HuH-7 (cell line): ENCODE measurements around the gene ZEB2.

Source experiments
- DNase-seq: peaks from one replicate; pipeline ENCODE4 v3.0.0; 2011; ENCODE audit warnings: low spot score

ZEB2 gene

DNA sequence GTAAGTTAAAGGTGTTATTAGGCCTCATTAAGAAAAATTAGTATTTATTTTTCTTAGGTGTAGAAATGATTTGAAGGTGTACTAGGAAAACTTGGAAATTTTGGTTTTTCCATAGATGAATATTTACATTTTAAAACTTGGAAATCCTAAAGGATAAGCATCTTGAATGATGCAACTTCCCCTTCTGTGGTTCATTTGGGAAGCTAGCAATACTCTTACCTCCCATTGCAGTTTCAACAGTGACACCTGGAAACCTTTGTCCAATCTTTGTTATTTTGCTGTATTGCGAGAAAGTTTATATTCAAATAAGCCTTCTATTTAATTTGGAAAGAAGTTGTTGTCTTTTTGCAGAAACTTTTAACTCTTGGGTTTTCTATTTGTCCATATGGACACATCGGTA, 68.5 kb downstream of the ZEB2 start:
- DNase-seq, result no peak

DNA sequence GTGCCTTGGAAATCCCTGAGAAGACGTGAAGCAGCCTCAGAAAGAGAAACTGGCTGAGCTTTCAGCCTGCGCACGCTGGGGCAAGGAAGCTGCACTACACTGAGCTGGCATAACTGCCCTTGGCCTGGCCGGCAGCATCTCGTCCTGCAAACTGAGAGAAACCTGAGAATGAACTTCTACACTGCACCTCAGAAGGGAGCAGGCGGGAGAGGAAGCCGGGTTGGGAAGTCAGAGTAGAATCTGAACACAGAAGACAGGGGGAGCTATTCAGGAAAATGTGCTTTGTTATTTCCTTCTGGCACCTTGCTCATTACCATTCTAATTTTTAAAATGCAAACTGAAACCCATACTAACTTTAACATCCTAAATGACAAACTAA, 70.9 kb downstream of the ZEB2 start:
- DNase-seq, result peak; percentile 20

GRCh38 chr2:144448389-144449027, 71.4 kb downstream of the ZEB2 start:
- DNase-seq, result no peak

DNA sequence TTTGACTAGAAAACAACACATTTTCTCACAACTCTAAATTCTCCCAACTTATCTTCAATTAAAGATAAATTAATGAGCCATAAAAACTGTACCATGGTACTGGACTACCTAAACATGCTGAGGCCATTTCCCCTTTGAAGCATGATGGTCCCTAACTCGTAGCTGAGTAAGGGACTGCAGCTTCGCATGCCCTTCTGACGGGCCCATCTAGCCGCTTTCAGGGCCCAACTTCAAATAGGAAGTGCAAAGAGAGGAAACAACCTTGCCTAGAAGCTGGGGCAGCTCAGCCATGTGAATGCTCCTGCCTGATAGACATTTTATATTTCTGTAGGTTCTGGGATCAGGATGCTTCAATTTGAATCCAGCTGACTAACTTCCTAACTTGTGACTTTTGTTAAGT, 72.4 kb downstream of the ZEB2 start:
- DNase-seq, result no peak

DNA sequence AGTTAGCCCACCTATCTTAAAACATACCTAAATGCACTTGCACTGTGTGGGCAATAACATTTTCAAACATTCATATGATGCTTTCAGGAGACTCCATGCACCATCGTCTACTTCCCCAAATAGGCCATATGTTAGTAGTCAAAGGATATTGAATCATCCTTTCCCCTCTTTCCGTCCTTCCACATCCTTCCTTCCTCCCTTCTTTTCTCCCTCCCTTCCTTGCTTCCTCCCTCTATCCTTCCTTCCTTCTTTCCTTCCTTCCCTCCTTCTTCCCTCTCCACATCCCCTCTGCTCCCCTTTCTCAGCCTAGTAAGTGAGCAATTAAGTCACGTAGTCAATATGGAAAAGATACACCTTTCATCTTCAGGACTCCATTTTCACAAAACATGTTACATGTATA, 73.8 kb downstream of the ZEB2 start:
- no peak for DNase-seq

DNA sequence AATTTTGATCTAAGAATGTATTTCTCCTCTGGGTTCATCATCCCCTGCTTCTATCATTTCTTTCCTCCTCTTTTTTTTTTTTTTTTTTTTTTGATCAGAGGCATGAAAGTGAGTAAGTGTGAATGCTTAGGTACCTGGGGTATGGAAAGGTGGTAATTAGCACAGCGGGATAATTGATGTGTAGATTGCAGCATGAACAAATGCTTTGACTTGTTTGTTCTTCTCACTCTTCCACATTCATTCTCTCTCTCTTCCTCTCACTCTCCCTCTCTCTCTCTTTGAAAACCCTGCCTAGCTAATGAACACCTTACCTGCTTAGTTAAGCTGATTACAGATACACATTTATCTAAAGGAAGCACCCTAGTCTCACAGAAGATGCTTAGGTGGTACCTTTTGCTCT, 74.7 kb downstream of the ZEB2 start:
- no peak for DNase-seq

GRCh38 chr2:144443837-144444817, 75.8 kb downstream of the ZEB2 start:
- no peak for DNase-seq

DNA sequence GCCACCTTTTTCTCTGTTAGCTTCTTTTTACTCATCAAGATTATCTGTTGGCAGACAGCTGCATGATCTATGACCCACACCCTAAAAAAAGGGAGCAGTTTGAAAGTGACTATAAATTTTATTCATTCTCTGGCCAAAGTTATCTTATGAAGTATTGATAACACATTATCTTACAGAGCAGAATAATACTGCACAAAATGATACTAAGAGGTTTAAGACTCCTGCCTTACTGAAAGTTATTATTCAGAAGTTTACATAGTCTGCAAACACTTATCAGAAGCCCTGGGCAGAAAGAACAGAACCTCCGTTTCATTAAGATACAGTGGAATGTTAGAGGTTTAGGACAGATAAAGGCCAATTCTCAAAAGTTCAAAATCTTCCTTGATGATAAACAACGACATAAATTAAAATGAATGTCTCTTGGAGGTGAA, 78.2 kb downstream of the ZEB2 start:
- no peak for DNase-seq

DNA sequence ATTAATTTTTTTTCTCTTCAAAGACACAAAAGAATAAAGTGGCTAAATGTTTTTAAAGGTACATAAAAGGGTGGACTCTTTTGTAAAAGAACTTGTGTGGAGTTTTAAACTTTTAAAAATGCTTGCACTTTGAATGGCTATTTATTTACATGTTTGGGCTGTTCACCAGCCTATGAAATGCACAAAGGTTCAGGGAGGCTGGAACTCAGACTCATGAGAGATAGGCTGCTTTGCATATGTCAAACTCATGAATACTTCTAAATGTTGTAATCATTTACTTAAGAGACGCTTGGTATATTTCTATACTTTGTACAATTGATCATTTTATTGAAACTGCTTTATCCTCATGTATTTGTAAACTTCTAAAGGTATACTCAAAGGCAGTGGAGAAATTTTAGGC, 79.9 kb downstream of the ZEB2 start:
- DNase-seq, result no peak

DNA sequence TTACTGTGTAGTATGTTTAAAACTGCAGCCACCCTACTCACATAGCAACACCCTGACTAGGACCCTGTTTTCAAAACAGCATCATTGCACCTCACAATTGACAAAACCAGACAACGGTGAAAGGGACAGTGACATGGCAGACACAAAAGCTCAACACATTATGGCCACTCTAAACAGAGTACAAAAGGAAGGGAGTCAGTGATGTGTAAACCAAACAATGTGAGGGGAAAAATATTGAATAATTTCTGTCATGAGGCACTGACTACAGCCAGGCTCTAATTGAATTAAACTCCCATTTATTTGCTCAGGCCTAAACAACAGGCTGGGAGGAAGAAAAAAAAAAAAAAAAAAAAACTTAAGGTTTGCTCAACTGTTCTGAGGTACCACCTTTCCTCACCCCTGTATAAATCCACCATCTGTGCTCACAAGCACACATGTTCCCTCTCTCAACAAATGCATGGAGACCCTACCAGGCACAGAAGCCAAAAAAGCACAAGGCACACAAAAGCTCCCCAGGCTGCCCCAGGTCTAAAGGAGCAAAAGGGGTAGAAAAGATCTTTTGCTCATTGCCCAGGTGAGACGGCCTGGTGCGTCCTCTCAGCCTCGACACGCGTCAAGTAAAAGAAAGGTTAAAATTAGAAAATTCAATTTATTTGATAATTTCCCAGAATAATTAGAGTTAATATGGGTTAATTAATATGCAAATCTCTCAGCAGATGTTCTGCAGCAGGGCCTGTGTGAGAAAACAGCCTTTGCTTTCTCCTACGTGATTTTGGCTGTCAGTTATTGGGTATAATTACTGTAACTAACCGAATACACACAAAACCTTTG, 80.9 kb downstream of the ZEB2 start:
- DNase-seq, result no peak

DNA sequence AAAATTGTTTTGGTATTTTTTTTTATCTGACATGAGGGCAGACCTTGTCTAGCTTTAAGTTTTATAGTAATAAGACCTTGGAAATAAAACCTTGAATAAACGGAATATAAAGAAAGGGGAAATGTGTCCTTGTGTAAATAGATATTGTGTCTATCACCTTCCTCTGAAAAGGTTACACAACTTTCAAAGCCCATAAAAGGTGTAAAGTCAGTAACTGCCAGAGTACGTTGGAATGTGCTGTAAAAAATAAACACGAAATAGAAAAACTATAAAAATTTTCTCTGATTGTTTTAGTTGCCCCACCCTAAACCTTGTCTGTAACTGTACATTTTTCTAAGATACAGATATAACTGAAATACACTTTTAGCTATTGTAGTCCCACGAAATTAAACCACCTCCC, 82.3 kb downstream of the ZEB2 start:
- no peak for DNase-seq

GRCh38 chr2:144434425-144435222, 85.3 kb downstream of the ZEB2 start:
- no peak for DNase-seq

DNA sequence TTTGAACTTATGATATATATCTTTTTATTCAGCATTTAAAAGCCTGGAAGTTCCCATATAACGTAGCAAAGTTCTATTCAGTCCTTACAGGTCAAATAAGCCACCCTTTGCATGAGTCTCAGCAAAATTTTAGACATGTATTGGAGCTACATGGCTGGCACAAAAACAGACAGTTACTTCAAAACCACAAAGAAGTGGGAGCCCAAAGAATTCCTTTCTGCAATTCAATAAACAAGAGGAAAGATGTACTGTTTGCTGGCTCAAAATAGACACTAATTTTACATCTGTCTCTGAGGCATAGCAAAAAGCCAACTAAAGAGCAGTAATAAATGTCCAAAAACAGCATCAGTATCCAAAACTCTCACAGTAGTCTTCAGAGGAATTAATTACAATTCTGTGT, 87.0 kb downstream of the ZEB2 start:
- no peak for DNase-seq

- no peak for DNase-seq
Observed at GRCh38 chr2:144431998-144432397, 87.9 kb downstream of the ZEB2 start.

DNA sequence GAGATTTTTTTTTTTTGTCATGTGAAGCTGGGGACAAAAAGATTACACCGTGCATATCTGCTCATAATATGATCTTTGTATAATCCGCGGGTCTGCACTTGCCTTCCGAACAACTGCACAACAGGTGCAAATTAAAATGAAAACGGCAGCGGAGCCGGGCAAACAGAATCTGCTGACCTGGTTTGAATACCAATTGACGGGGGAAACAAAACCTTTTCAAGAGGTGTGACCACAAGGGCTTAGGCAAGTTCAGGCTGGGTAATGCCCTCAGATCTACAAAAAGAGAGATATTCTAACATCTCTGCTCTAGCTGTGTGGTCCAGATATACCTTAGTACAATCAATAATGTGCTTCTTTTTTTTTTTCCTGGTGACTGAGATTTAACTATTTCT, 88.5 kb downstream of the ZEB2 start:
- no peak for DNase-seq

- DNase-seq, result no peak
Observed at GRCh38 chr2:144430722-144431391, 89.1 kb downstream of the ZEB2 start.

DNA sequence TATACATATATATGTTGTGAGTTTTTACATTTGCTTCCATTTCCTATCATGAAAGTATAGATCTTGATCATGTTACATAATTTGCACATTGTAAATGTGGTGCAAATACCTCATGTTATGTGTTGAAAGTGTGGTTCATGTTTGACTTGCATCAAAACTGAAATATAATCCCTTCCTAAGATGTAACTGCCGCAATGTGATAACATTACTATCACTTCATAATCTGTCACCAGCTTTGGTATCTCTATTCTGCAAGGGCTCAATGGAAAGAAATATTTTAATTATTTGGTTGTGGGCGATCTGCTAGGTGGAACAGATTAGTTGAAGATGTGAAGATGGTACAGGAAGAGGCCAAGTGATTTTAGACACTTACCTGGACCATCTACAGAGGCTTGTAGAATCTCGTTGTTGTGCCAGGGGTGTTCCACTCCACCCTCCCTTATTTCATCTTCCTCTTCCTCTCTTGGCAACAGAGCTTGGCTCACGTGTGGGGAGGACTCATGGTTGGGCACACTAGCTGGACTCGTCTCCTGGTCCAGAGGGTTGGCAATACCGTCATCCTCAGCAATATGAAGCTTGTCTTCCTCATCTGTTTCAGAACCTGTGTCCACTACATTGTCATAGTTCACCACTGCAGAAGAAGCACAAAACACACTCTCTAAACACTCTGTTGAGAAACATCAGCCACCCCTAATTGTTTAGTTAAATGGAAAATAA, 90.4 kb downstream of the ZEB2 start:
- DNase-seq, result no peak

DNA sequence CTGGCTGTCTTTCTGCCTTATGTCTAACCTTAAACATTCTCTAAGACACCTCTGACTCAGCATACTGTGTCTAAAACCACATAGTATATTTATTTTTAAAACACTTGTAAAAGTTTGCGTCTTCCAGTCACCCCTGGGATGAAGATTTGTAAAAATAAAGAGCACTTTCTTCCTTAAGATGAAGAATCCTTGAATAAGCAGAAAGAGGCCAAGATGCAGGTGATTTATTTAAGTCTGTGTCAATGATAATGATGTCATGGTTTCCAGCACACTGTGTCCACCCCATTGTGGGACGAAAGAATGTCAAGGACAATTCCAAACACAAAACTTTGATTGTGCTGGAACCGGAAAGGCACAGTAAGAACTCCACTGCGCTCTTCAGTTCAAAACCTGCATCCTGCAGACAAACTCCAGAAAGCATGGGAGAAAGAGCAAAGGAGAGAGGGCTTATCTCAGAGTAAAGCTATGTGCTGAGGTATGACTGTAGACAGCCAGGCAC, 92.9 kb downstream of the ZEB2 start:
- DNase-seq, result no peak

DNA sequence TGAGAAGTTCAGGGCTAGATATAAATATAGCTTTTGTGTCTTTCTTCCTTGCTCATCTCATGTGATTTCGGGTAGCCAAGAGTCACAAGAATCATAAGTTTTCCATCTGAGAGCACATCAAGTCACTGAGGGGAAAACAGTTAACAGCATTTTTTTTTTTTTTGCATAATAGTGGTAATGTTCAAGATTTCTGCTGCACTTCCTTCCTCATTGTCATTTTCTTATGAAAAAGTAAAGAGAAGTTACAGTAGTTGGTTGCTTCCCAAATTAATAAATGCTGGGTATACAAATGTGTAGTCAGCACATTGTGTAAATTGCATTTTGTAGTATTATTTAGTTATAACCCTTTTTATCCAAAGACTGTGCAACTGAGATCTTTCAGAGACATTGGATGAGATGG, 93.6 kb downstream of the ZEB2 start:
- no peak for DNase-seq

DNA sequence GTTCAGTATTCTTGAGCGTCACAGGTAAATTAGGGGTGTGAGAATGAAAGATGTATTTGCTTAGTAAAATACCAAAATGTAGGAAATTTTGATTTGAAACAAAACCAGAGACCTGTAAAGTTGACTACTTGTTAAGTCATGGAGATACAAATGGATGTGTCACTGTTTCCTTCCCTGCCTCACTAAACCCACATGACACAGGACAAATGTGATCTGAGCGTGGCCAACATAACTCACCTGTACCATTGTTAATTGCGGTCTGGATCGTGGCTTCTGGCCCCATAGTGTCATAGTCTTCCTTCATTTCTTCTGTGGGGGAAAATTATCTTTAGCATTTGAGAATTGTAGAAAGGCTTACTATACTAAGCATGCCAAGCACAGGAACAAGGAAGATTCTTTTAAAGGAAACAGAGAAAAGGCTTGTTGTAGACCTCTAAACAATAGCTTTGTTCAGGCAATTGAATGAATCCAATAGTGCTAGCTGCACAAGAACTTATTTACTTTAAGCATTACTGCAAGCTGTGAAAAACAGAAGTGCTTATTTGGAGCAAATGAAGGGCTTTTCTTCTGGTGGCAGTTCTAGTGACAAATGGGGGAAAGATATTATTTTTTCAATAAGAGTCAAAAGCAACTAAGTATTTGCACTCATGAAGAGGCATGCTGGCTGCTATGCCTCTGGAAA, 95.2 kb downstream of the ZEB2 start:
- DNase-seq, result no peak
